OCI-LY3 (cell line): Measurements from ENCODE around the gene PRPF38A.

Source experiments
- H2AFZ ChIP-seq: fragments of 200-600, 300-600 bp; shearing (Covaris generic); 2 replicates; pipeline ENCODE4 v1.6.0; 2014; ENCODE audit warnings: antibody characterized with exemption, low read depth, low read length
- H3K27ac ChIP-seq: fragments of 200-600, 300-600 bp; sonication (generic); 2 replicates; pipeline ENCODE4 v1.5.1; 2014; ENCODE audit warnings: mild to moderate bottlenecking, low read length, moderate library complexity, mixed read lengths
- H3K27me3 ChIP-seq: fragments of 200-600, 300-600 bp; sonication (generic); 2 replicates; pipeline ENCODE4 v1.6.1; 2014; ENCODE audit warnings: low read depth, low read length, mixed read lengths
- H3K36me3 ChIP-seq: fragments of 200-600, 300-600 bp; sonication (generic); replicated peaks from 2 replicates; pipeline ENCODE3; 2014; ENCODE audit warnings: low read depth, low read length, mixed read lengths
- H3K4me1 ChIP-seq: fragments of 300-600, 200-600 bp; sonication (generic); 2 replicates; pipeline ENCODE4 v1.6.1; 2014; ENCODE audit warnings: low read length, mixed read lengths
- H3K4me2 ChIP-seq: fragments of 200-600, 300-600 bp; sonication (generic); 2 replicates; pipeline ENCODE4 v1.6.1; 2014; ENCODE audit warnings: low read length, mixed read lengths
- H3K4me3 ChIP-seq: fragments of 300-600, 200-600 bp; sonication (generic); 2 replicates; pipeline ENCODE4 v1.5.1; 2014; ENCODE audit warnings: antibody characterized with exemption, mild to moderate bottlenecking, low read length, moderate library complexity
- H3K79me2 ChIP-seq: fragments of 300-600, 200-600 bp; shearing (Covaris generic); 2 replicates; pipeline ENCODE4 v1.6.1; 2014; ENCODE audit warnings: mild to moderate bottlenecking, low read length, mixed read lengths
- H3K9ac ChIP-seq: fragments of 300-600, 200-600 bp; shearing (Covaris generic); 2 replicates; pipeline ENCODE4 v1.6.0; 2014; ENCODE audit warnings: mild to moderate bottlenecking, low read length, moderate library complexity
- H3K9me3 ChIP-seq: fragments of 200-600, 300-600 bp; shearing (Covaris generic); 2 replicates; pipeline ENCODE4 v1.6.1; 2014; ENCODE audit warnings: low read length, mixed read lengths; ENCODE audit not compliant: insufficient read depth
- H4K20me1 ChIP-seq: fragments of 200-600, 300-600 bp; sonication (generic); 2 replicates; pipeline ENCODE4 v1.6.1; 2016; ENCODE audit warnings: low read length, mixed read lengths; ENCODE audit not compliant: insufficient read depth
- CTCF ChIP-seq: fragments of 200-600, 300-600 bp; sonication (generic); IDR thresholded peaks from 2 replicates; pipeline ENCODE4 v1.5.1; 2014; ENCODE audit warnings: antibody characterized with exemption, low read length, low read depth
- EZH2phosphoT487 ChIP-seq: fragments of 200-600 bp; shearing (Covaris generic); IDR thresholded peaks from 2 replicates; pipeline ENCODE4 v1.6.1; 2018; ENCODE audit warnings: antibody characterized with exemption, mixed run types, low read depth

PRPF38A gene

GRCh38 chr1:52423055-52423454, 18.7 kb downstream of the PRPF38A start:
- Histone ChIP-seq H3K36me3 (peaks cover 17% of the 10 kb centered on the region), H3K79me2 (no peaks in the 10 kb centered on the region), H4K20me1 (no peaks in the 10 kb centered on the region), H3K27me3 (no peaks in the 10 kb centered on the region), H3K4me1 (no peaks in the 10 kb centered on the region), H3K9ac (no peak overlapping the region), H3K27ac (no peak overlapping the region), H3K4me2 (no peak overlapping the region), H3K4me3 (no peak overlapping the region), H3K9me3 (no peaks in the 10 kb centered on the region), H2AFZ (no peak overlapping the region)
- no peak for TF ChIP-seq CTCF
- TF ChIP-seq EZH2phosphoT487 = no peak

- no peaks in the 10 kb centered on the region for H3K79me2 ChIP-seq
- H3K36me3 ChIP-seq = peaks cover 10% of the 10 kb centered on the region
- H4K20me1 ChIP-seq = no peaks in the 10 kb centered on the region
- no peak overlapping the region for H3K9ac ChIP-seq
- H3K27ac ChIP-seq = no peak overlapping the region
- H3K4me3 ChIP-seq = no peak overlapping the region
- H3K4me1 ChIP-seq = no peaks in the 10 kb centered on the region
- H2AFZ ChIP-seq = no peak overlapping the region
- TF ChIP-seq EZH2phosphoT487 (no peak), CTCF (no peak)
- no peaks in the 10 kb centered on the region for H3K9me3 ChIP-seq
- H3K27me3 ChIP-seq = no peaks in the 10 kb centered on the region
- no peak overlapping the region for H3K4me2 ChIP-seq
These were observed 19.4 kb downstream of the PRPF38A start for GRCh38 chr1:52423771-52424170.

- Histone ChIP-seq H3K9ac (no peak overlapping the region), H3K27ac (no peak overlapping the region), H3K4me3 (no peak overlapping the region), H3K9me3 (no peaks in the 10 kb centered on the region), H3K79me2 (no peaks in the 10 kb centered on the region), H2AFZ (no peak overlapping the region), H3K27me3 (no peaks in the 10 kb centered on the region), H4K20me1 (no peaks in the 10 kb centered on the region), H3K4me2 (no peak overlapping the region), H3K4me1 (no peaks in the 10 kb centered on the region), H3K36me3 (peaks cover 9% of the 10 kb centered on the region)
- TF ChIP-seq CTCF (no peak), EZH2phosphoT487 (no peak)
These were observed 19.8 kb downstream of the PRPF38A start for GRCh38 chr1:52424231-52424636.

- Histone ChIP-seq H2AFZ (no peak overlapping the region), H3K79me2 (no peaks in the 10 kb centered on the region), H3K4me1 (no peaks in the 10 kb centered on the region), H3K4me2 (no peak overlapping the region), H3K4me3 (no peak overlapping the region), H3K36me3 (peaks cover 6% of the 10 kb centered on the region), H3K9me3 (no peaks in the 10 kb centered on the region), H3K27me3 (no peaks in the 10 kb centered on the region), H3K27ac (no peak overlapping the region), H3K9ac (no peak overlapping the region), H4K20me1 (no peaks in the 10 kb centered on the region)
- TF ChIP-seq EZH2phosphoT487 (no peak), CTCF (no peak)
These were observed 20.4 kb downstream of the PRPF38A start for GRCh38 chr1:52424813-52425212.
